Stromal cell of bone marrow (primary cell): ENCODE results near the gene P2RY8.
"Not testable (repeated sequence)": the region's sequence is repeated elsewhere in the genome, so short reads cannot be mapped to it uniquely, and the experiment has no call there.

Experiments used
- DNase-seq: peaks from one replicate; pipeline ENCODE4 v3.0.0-alpha.2; 2012; ENCODE audit warnings: low read depth

P2RY8 gene

DNA sequence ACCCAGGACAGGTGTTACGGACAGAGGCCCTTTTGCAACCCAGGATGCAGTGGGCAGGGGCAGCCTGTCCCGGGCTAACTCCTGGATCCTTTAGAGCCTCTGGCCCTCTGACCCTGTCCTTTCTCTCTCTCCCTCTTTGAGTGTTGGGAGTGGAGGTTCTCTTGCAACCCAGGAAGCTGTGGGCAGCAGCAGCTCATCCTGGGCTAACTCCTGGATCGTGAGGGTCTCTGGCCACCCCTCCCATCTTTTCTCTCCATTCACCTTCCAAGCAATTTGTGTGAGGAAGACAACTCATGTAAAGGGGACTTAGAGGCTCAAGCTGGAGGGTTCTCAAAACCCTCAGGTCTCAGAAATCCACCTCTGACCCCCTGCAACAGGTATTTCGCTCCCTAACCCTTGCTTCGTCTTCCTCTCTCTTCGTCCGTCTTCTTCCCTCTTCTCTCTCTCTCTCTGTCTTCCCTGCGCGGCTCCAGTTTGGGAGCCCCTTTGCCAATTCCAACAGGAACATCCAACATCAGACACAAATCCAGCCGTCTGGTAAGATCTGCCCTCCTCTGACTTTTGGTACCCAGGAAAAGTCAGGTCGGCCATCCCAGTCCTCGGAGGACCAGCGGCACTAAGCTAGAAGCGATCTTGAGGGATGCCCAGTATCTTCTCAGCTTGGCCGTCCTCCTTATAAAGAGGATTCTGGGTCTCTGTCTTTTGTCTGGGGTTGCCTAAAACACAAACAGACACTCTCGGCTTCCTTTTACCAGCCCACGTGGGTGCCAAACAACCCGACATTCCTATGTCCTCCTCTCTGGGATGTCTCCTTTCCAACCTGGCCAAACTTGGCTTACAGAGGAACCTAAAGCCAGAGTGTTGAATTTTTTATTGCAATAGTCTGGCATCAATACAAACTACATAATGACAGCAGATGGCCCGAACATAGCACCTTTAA, 92.2 kb downstream of the P2RY8 start:
- DNase-seq, result no peak

- DNase-seq, result no peak
Observed at GRCh38 chrX:1443496-1444075, 93.4 kb downstream of the P2RY8 start.

GRCh38 chrX:1442724-1443367, 94.1 kb downstream of the P2RY8 start:
- no peak for DNase-seq

GRCh38 chrX:1442016-1442665, 94.8 kb downstream of the P2RY8 start:
- no peak for DNase-seq

DNA sequence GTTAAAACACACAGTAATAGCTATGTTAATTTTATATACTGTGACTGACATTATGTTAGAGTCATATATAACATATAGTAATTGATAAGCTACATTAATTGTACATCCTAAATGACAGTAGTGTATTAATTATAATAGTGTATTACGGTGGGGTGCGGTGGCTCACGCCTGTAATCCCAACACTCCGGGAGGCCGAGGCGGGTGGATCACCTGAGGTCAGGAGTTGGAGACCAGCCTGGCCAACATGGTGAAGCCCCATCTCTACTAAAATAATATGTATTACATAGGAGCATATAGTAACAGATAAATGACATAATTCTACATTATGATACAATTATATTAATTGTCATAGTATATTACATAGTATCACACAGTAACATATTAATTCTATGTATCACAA, 96.5 kb downstream of the P2RY8 start:
- DNase-seq, result no peak

- DNase-seq, result no peak
Observed at GRCh38 chrX:1435241-1435895, 101.6 kb downstream of the P2RY8 start.

- DNase-seq, result no peak
Observed at GRCh38 chrX:1434871-1435240, 102.1 kb downstream of the P2RY8 start.

DNA sequence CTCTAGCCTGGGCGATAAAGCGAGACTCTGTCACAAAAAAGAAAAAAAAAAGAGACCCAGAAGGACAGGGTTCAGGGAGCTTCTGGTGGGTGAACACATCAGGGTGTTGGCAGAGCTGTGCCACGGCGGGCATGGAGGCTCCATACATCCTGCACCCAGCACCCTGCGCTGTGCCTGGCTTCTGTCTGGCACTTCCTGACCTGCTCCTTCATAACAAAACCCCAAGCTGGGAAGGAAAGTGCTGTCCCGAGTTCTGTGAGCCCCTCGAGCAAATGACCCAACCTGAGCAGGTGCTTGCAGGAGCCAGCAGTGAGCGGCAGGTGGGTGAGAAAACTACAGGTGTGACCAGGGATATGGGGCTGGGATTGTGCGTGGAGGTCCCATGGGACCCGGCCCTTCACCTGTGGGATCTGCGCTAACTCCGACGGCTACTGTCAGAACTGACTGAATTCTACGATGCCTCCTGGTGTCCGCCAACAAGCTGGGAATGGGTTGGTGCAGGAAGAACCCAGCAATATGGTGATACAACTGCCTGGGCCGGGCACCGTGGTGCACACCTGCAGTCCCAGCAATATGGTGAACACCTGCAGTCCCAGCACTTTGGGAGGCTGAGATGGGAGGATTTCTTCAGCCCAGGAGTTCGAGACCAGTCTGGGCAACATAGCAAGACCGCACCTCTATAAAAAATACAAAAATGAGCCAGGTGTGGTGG, 103.2 kb downstream of the P2RY8 start:
- DNase-seq, result no peak

- DNase-seq, result no peak
Observed at GRCh38 chrX:1430451-1430850, 106.5 kb downstream of the P2RY8 start.

GRCh38 chrX:1427756-1428155, 109.2 kb downstream of the P2RY8 start:
- DNase-seq, result no peak

DNA sequence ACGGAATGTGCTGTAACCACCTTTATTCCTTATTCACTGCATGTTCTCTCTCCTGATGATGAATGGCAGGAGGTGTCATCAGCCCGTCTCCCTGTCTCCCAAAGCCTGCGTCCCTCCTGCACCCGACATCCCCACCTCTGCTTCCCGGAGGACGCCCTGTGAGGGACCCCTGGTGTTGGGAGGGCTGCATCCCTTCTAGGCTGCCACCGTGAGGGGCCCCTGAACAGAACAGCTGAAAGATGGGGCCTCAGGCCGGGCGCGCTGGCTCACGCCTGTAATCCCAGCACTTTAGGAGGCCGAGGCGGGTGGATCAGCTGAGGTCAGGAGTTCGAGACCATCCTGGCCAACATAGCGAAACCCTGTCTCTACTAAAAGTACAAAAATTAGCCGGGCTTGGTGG, 110.7 kb downstream of the P2RY8 start:
- DNase-seq, result not testable (repeated sequence)

- no peak for DNase-seq
Observed at GRCh38 chrX:1425381-1425780, 111.6 kb downstream of the P2RY8 start.

- DNase-seq, result no peak
Observed at GRCh38 chrX:1424147-1424851, 112.7 kb downstream of the P2RY8 start.

DNA sequence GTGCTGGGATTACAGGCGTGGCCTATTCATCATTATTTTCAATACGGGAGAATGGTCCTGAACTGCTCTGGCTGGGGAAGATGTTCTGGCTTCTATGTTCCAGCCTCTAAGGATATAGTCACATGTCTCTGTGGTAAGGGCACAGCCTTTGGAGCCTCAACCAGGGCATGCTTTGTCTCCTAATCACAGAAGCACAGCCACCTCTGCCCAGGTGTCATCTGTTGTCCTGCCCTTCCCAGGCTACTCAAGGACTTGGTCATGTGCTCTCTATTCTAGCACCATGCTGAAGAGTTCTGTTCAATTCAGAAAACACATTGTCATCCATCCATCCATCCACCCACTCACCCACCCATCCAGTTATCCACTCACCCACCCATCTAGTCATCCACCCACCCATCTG, 113.8 kb downstream of the P2RY8 start:
- no peak for DNase-seq

DNA sequence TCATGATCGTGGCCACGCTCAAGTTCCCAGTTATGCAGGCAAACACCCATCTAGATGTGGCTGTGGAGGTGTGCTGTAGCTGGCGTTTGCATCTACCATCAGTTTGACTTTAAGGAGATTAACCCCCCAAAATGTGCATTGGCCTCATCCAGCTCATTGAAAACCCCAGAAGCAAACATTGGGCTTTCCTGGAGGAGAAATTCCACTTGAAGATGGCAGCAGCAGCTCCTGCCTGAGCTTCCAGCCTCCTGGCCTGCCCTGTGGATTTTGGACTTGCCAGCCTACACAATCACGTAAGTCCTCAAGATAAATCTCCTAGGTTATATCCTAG, 114.9 kb downstream of the P2RY8 start:
- DNase-seq, result no peak

DNA sequence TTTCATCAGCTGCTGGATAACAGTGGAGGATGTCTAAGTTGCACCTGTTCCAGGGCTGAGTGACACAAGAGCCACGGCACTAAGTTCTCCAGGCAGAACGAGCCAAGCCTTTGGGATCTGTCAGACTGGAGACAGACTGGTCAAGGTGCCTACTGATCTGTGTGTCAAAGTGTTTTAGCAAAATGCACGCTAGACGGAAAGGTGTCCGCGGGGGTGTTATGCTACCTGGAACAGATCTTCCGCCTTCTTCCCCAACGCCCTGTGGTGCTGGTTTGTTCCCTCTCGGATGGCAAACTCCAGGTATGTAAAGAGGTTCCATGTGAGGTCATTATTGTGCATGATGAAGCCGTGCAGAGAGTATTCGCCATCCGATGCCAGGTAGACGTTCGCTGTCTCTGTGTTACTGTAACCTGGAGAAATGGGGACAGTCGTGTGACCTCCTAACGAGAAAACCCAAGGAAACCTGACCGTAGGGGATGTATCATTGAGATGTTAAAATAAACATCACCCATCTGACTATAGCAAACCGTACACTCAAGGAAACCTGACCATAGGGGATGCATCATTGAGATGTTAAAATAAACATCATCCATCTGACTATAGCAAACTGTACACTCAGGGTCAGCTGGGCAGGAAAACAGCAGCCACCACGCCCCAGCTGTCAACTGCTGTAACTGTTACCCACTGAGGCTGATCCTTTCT, 115.4 kb downstream of the P2RY8 start:
- no peak for DNase-seq

GRCh38 chrX:1420371-1420770, 116.6 kb downstream of the P2RY8 start:
- DNase-seq, result no peak

GRCh38 chrX:1419545-1420355, 117.2 kb downstream of the P2RY8 start:
- DNase-seq, result no peak

DNA sequence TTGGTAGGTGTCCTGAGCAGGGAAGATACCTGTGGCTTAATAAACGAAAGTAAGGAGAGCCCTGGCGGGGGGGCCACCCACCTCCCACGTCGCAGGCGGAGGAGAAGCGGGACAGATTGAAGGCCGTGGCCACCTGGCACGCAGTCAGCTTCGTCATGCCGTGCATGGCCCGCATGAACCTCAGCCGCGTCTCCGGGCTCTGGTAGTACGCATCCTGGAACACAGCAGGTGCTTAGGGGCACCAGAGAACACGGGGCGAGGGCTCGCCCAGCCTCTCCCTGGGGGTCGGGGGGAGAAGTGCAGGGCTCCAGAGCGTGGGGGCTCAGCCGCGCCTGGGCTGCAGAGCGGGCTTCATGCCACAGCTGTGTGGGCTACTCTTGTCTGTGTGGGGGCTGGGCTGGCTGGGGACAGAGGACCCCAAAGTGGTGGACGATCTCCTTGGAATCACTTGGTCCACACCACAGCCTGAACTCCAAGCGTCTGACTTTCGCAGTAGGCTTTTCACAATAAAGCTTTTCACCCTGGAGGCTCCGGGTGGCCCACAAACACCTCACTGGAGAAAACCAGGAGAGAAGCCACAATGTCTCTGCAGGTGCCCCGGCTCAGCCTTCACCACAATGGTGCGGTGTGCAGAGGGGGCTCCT, 118.0 kb downstream of the P2RY8 start:
- no peak for DNase-seq
